HG02642 (cell line): Measurements from ENCODE around the gene IL15.
"Not testable (repeated sequence)": the region's sequence is repeated elsewhere in the genome, so short reads cannot be mapped to it uniquely, and the experiment has no call there.

ENCODE experiments used
- ATAC-seq: cut with Tn5 transposase; IDR thresholded peaks from one replicate; pipeline ENCODE4 v1.9.1; 2021; ENCODE audit warnings: mild to moderate bottlenecking; ENCODE audit not compliant: unreplicated experiment, poor library complexity

IL15 gene

GRCh38 chr4:141645611-141646340, 9.4 kb downstream of the IL15 start:
- ATAC-seq, result no peak

- ATAC-seq, result no peak
Measured at GRCh38 chr4:141646969-141647368, 10.6 kb downstream of the IL15 start.

GRCh38 chr4:141647966-141648365, 11.6 kb downstream of the IL15 start:
- no peak for ATAC-seq

- no peak for ATAC-seq
Measured at GRCh38 chr4:141652161-141652778, 15.9 kb downstream of the IL15 start.

- ATAC-seq, result no peak
Measured at GRCh38 chr4:141654098-141654497, 17.7 kb downstream of the IL15 start.

GRCh38 chr4:141656031-141656430, 19.6 kb downstream of the IL15 start:
- ATAC-seq, result no peak

GRCh38 chr4:141657550-141658250, 21.3 kb downstream of the IL15 start:
- ATAC-seq, result no peak

GRCh38 chr4:141658309-141658708, 21.9 kb downstream of the IL15 start:
- ATAC-seq, result no peak

GRCh38 chr4:141659539-141659938, 23.2 kb downstream of the IL15 start:
- ATAC-seq, result peak; percentile 38

- ATAC-seq, result no peak
Measured at GRCh38 chr4:141660880-141661279, 24.5 kb downstream of the IL15 start.

- no peak for ATAC-seq
Measured at GRCh38 chr4:141668200-141668910, 32.0 kb downstream of the IL15 start.

- ATAC-seq, result no peak
Measured at GRCh38 chr4:141669501-141669900, 33.1 kb downstream of the IL15 start.

GRCh38 chr4:141675384-141675783, 39.0 kb downstream of the IL15 start:
- ATAC-seq, result no peak

GRCh38 chr4:141676087-141676670, 39.8 kb downstream of the IL15 start:
- no peak for ATAC-seq

GRCh38 chr4:141680060-141680459, 43.7 kb downstream of the IL15 start:
- peak; percentile 36 for ATAC-seq

GRCh38 chr4:141684785-141685184, 48.4 kb downstream of the IL15 start:
- ATAC-seq, result no peak

GRCh38 chr4:141686146-141686775, 49.9 kb downstream of the IL15 start:
- ATAC-seq, result no peak

- ATAC-seq, result no peak
Measured at GRCh38 chr4:141686879-141687278, 50.5 kb downstream of the IL15 start.

- ATAC-seq, result not testable (repeated sequence)
Measured at GRCh38 chr4:141689726-141690296, 53.4 kb downstream of the IL15 start.

GRCh38 chr4:141691247-141691646, 54.9 kb downstream of the IL15 start:
- not testable (repeated sequence) for ATAC-seq
